Testis (tissue), 3 donors: ENCODE results near the gene WIPF1. TPM values are rescaled to one million over a fixed set of nuclear protein-coding genes. Genes with fewer than 3 reads are reported as not detected.

Source experiments
- DNase-seq: peaks from one replicate; pipeline ENCODE4 v3.0.0-alpha.2; 2019
- H3K27ac ChIP-seq, 2 donors: fragments of 200-600 bp; sonication (generic); one replicate each; pipeline ENCODE4 v1.5.1; 2019
- H3K27me3 ChIP-seq: fragments of 200-600 bp; sonication (generic); one replicate; pipeline ENCODE4 v1.5.1; 2019
- H3K36me3 ChIP-seq: fragments of 200-600 bp; sonication (generic); one replicate; pipeline ENCODE4 v1.5.1; 2017; ENCODE audit warnings: low read depth; ENCODE audit errors: missing control alignments
- H3K4me1 ChIP-seq: fragments of 200-600 bp; sonication (generic); one replicate; pipeline ENCODE4 v1.5.1; 2019
- H3K4me3 ChIP-seq, 2 donors: fragments of 200-600 bp; sonication (generic); one replicate each; pipeline ENCODE4 v1.5.1; 2017 to 2019
- H3K9me3 ChIP-seq: fragments of 200-600 bp; sonication (generic); one replicate; pipeline ENCODE4 v1.5.1; 2017
- CTCF ChIP-seq, 3 experiments: fragments of 450-650 bp in 2 of 3; fragments of 200-600 bp in 1 of 3; sonication (generic) in 1 of 3; IDR thresholded peaks; one replicate each; pipeline ENCODE4 v1.5.1; 2016 to 2019; ENCODE audit warnings: antibody characterized with exemption in 3 of 3, mild to moderate bottlenecking in 2 of 3, moderate library complexity in 1 of 3
- POLR2A ChIP-seq: fragments of 450-650 bp; IDR thresholded peaks from one replicate; pipeline ENCODE4 v1.6.1; 2017; ENCODE audit warnings: antibody characterized with exemption, mild to moderate bottlenecking, moderate library complexity
- whole genome bisulfite sequencing, 2 donors: methylation state at CpG; one replicate each; pipeline ENCODE4 v1.1.5; 2018; 5-methylcytosine and 5-hydroxymethylcytosine counted together
- intact Hi-C: fragments of 100-400 bp; cut with DNase I; formaldehyde crosslinking; loops from one replicate; pipeline ENCODE4 v1.15.1; 2023; ENCODE audit warnings: low total_unique reads
- polyA plus RNA-seq: library from polyadenylated mRNA; stranded (reverse); fragments of 350-450 nt; fragmentation: Illumina TruSeq; extraction: RNeasy Lipid Tissue Mini Kit (QIAGEN cat#74804); gene quantifications from one replicate; pipeline ENCODE4 v1.2.3, GENCODE V29; 2014; ENCODE audit warnings: low read depth, low replicate concordance; ENCODE audit not compliant: insufficient read depth
- total RNA-seq, 2 donors: library from RNA; depleted of rRNA; stranded (reverse); fragments of >200 nt; gene quantifications; one replicate each; pipeline ENCODE4 v1.2.3, GENCODE V29; 2016

WIPF1 gene
- total and polyA plus RNA-seq, 3 donors from 2014 or later: 8.5 to 16.9 (median 11.1) TPM

GRCh38 chr2:174570318-174570958, 27.2 kb downstream of the WIPF1 start:
- DNase-seq: no peak
- Histone ChIP-seq H3K4me1 (no peaks in the 10 kb centered on the region), H3K27me3 (no peaks in the 10 kb centered on the region), H3K36me3 (no peaks in the 10 kb centered on the region), H3K9me3 (no peaks in the 10 kb centered on the region), H3K4me3 (no peak overlapping the region), H3K27ac (no peak overlapping the region)
- 92 to 95% methylated on average over 8 of the region's 8 CpGs for WGBS, 2 donors
- intact Hi-C loops: no loop called here
- no peak for TF ChIP-seq POLR2A
- no peak for TF ChIP-seq CTCF (IDR thresholded peaks at IDR 0.05)

DNA sequence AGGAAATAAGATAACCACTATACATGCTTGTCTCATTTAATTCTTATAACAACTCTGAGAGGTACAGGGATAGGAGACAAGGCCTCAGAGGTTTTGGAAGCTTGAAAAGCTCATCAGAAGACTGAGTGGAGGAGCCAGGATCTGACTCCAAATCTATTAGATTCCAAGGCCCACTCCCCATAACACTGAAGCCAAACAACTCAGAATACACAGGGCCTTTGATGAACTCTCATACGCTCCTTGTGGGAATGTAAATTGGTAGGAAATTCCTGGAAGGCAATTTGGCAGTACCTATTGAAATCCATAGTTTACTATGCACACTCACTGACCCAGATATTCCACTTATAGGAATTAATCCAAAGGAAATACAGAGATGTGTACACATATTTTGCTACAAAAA, 27.9 kb downstream of the WIPF1 start:
- no peak for DNase-seq
- TF ChIP-seq POLR2A: no peak
- no peak for TF ChIP-seq CTCF (IDR thresholded peaks at IDR 0.05)
- Histone ChIP-seq H3K36me3 (no peaks in the 10 kb centered on the region), H3K27me3 (no peaks in the 10 kb centered on the region), H3K4me3 (no peak overlapping the region), H3K4me1 (no peaks in the 10 kb centered on the region), H3K9me3 (no peaks in the 10 kb centered on the region), H3K27ac (no peak overlapping the region)
- 0 to 90% methylated on average over 1 of the region's 1 CpG for WGBS, 2 donors
- intact Hi-C loops: no loop called here

DNA sequence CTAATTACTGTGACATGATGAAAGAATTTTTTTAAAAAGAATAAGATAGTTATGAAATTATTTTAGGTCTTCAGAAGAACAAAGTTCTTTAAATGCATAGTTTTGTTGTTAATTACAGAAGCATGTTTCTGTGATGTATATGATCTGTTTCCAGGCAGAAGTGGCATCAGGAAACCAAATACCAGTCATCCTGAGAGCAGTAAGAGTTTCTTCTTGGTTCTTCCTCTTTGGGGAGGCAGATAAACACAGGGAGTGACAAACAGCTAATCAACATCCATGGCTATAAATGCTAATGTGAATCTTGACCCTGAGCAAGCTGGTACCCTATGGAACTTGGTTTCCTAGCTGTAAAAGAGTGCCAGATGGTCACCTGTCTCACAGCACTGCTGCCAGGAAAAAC, 29.2 kb downstream of the WIPF1 start:
- H3K27ac ChIP-seq: no peak overlapping the region
- TF ChIP-seq CTCF (IDR thresholded peaks at IDR 0.05) (no peak), POLR2A (no peak)
- intact Hi-C loops: no loop called here
- no peaks in the 10 kb centered on the region for H3K27me3 ChIP-seq
- H3K4me1 ChIP-seq: no peaks in the 10 kb centered on the region
- H3K9me3 ChIP-seq: no peaks in the 10 kb centered on the region
- no peak overlapping the region for H3K4me3 ChIP-seq
- H3K36me3 ChIP-seq: no peaks in the 10 kb centered on the region
- DNase-seq: no peak

GRCh38 chr2:174566871-174567270, 30.7 kb downstream of the WIPF1 start:
- H3K27ac ChIP-seq: no peak overlapping the region
- H3K4me1 ChIP-seq: no peaks in the 10 kb centered on the region
- H3K27me3 ChIP-seq: no peaks in the 10 kb centered on the region
- TF ChIP-seq POLR2A (no peak), CTCF (IDR thresholded peaks at IDR 0.05) (no peak)
- H3K4me3 ChIP-seq: no peak overlapping the region
- H3K36me3 ChIP-seq: no peaks in the 10 kb centered on the region
- WGBS, 2 donors: 93% methylated on average over 9 of the region's 9 CpGs
- H3K9me3 ChIP-seq: no peaks in the 10 kb centered on the region
- intact Hi-C loops: no loop called here
- DNase-seq: no peak
